WTC11 (cell line): ENCODE measurements around the gene NOS3. TPM values are rescaled to one million over a fixed set of nuclear protein-coding genes. Genes with fewer than 3 reads are reported as not detected.

Experiments used
- ATAC-seq: fragments of 200-7000 bp; cut with Tn5 transposase; 2 replicates; pipeline ENCODE4 v1.10.0; 2021; ENCODE audit warnings: mild to moderate bottlenecking, moderate library complexity
- CTCF ChIA-PET: fragments of 300-600 bp; sonication (Branson Sonifier 250); formaldehyde crosslinking; loops from one replicate; lab custom pipeline; 2021; ENCODE audit warnings: antibody characterized with exemption; lab: Charles Lee
- POLR2A ChIA-PET: fragments of 350-600 bp; sonication (Branson Sonifier 250); formaldehyde crosslinking; loops from one replicate; lab custom pipeline; 2021; ENCODE audit warnings: antibody characterized with exemption; lab: Charles Lee
- DNase-seq: peaks from one replicate; pipeline ENCODE4 v3.0.0; 2021; ENCODE audit warnings: low spot score
- H3K27ac Mint-ChIP-seq: 2 replicates; pipeline ENCODE4 v1.8.0; 2021; ENCODE audit warnings: mixed read lengths
- H3K27me3 Mint-ChIP-seq: 2 replicates; pipeline ENCODE4 v1.8.0; 2021; ENCODE audit warnings: low read depth, mild to moderate bottlenecking, moderate library complexity, mixed read lengths
- H3K36me3 Mint-ChIP-seq: 2 replicates; pipeline ENCODE4 v1.8.0; 2021; ENCODE audit warnings: mixed read lengths
- H3K4me1 Mint-ChIP-seq: 2 replicates; pipeline ENCODE4 v1.8.0; 2022; ENCODE audit warnings: mixed read lengths
- H3K4me3 Mint-ChIP-seq: 2 replicates; pipeline ENCODE4 v1.8.0; 2021; ENCODE audit warnings: mild to moderate bottlenecking, moderate library complexity, mixed read lengths
- H3K9me3 Mint-ChIP-seq: 2 replicates; pipeline ENCODE4 v1.8.0; 2021; ENCODE audit warnings: mixed read lengths
- ATF2 ChIP-seq: sonication (generic); formaldehyde crosslinking; IDR thresholded peaks from 2 replicates; pipeline ENCODE4 v1.8.1; 2022; ENCODE audit warnings: low read depth, missing genetic modification reagents, borderline replicate concordance
- CDX4 ChIP-seq: fragments of 250-450 bp; sonication (Bioruptor Pico); IDR thresholded peaks from 2 replicates; pipeline ENCODE4 v1.9.0; 2021; ENCODE audit warnings: moderate library complexity, mild to moderate bottlenecking, inconsistent platforms, borderline replicate concordance
- CREM ChIP-seq: sonication (generic); formaldehyde crosslinking; IDR thresholded peaks from 2 replicates; pipeline ENCODE4 v1.8.1; 2022; ENCODE audit warnings: mild to moderate bottlenecking, missing genetic modification reagents, moderate library complexity
- CTCF ChIP-seq: fragments of 200-600 bp; IDR thresholded peaks from 2 replicates; pipeline ENCODE4 v1.8.0; 2022; ENCODE audit warnings: antibody characterized with exemption
- E2F1 ChIP-seq: sonication (generic); formaldehyde crosslinking; IDR thresholded peaks from 2 replicates; pipeline ENCODE4 v1.8.0; 2022; ENCODE audit warnings: mild to moderate bottlenecking, missing genetic modification reagents
- ERG ChIP-seq: fragments of 250-450 bp; sonication (Bioruptor Pico); IDR thresholded peaks from 2 replicates; pipeline ENCODE4 v1.8.0; 2021; ENCODE audit warnings: mild to moderate bottlenecking
- GRHL2 ChIP-seq: fragments of 250-450 bp; sonication (Bioruptor Pico); IDR thresholded peaks from 2 replicates; pipeline ENCODE4 v1.8.0; 2022; ENCODE audit warnings: mild to moderate bottlenecking, moderate library complexity; ENCODE audit not compliant: insufficient replicate concordance, severe bottlenecking
- GTF2I ChIP-seq: fragments of 250-450 bp; sonication (Bioruptor Pico); conservative IDR thresholded peaks from 2 replicates; pipeline ENCODE4 v1.4.0; 2021; ENCODE audit warnings: mild to moderate bottlenecking
- IRF1 ChIP-seq: sonication (generic); formaldehyde crosslinking; IDR thresholded peaks from 2 replicates; pipeline ENCODE4 v1.8.0; 2023; ENCODE audit warnings: missing genetic modification reagents
- IRF2 ChIP-seq: sonication (generic); formaldehyde crosslinking; IDR thresholded peaks from 2 replicates; pipeline ENCODE4 v1.8.0; 2022; ENCODE audit warnings: low read depth, missing genetic modification reagents, borderline replicate concordance
- MAX ChIP-seq: sonication (generic); formaldehyde crosslinking; IDR thresholded peaks from 2 replicates; pipeline ENCODE4 v1.8.0; 2022; ENCODE audit warnings: mild to moderate bottlenecking, missing genetic modification reagents
- MXD4 ChIP-seq: fragments of 250-450 bp; sonication (Bioruptor Pico); IDR thresholded peaks from 2 replicates; pipeline ENCODE4 v1.8.0; 2021; ENCODE audit warnings: mild to moderate bottlenecking, moderate library complexity, borderline replicate concordance
- MYBL2 ChIP-seq: sonication (generic); formaldehyde crosslinking; IDR thresholded peaks from 2 replicates; pipeline ENCODE4 v1.8.1; 2023; ENCODE audit warnings: mild to moderate bottlenecking, moderate library complexity, missing genetic modification reagents
- NFE2L1 ChIP-seq: sonication (generic); formaldehyde crosslinking; IDR thresholded peaks from 2 replicates; pipeline ENCODE4 v1.8.1; 2023; ENCODE audit warnings: missing genetic modification reagents
- NR3C1 ChIP-seq: sonication (generic); formaldehyde crosslinking; conservative IDR thresholded peaks from 2 replicates; pipeline ENCODE4 v1.8.1; 2023; ENCODE audit warnings: low read depth, mild to moderate bottlenecking, missing genetic modification reagents
- SOX15 ChIP-seq: fragments of 250-450 bp; sonication (Bioruptor Pico); IDR thresholded peaks from 2 replicates; pipeline ENCODE4 v1.9.0; 2021; ENCODE audit warnings: mild to moderate bottlenecking
- STAT6 ChIP-seq: sonication (generic); formaldehyde crosslinking; conservative IDR thresholded peaks from 2 replicates; pipeline ENCODE4 v1.8.1; 2023; ENCODE audit warnings: mild to moderate bottlenecking, low read depth, missing genetic modification reagents, moderate library complexity
- TCF7 ChIP-seq: sonication (generic); formaldehyde crosslinking; IDR thresholded peaks from 2 replicates; pipeline ENCODE4 v1.8.0; 2022; ENCODE audit warnings: mild to moderate bottlenecking, low read depth, missing genetic modification reagents, moderate library complexity
- TEAD4 ChIP-seq: sonication (generic); formaldehyde crosslinking; IDR thresholded peaks from 2 replicates; pipeline ENCODE4 v1.8.0; 2022; ENCODE audit warnings: mild to moderate bottlenecking, missing genetic modification reagents
- ZBTB21 ChIP-seq: sonication (generic); formaldehyde crosslinking; IDR thresholded peaks from 2 replicates; pipeline ENCODE4 v1.8.1; 2023; ENCODE audit warnings: mild to moderate bottlenecking, missing genetic modification reagents, borderline replicate concordance
- ZNF232 ChIP-seq: sonication (generic); formaldehyde crosslinking; IDR thresholded peaks from 2 replicates; pipeline ENCODE4 v1.8.0; 2022; ENCODE audit warnings: mild to moderate bottlenecking, missing genetic modification reagents
- ZNF281 ChIP-seq: sonication (generic); formaldehyde crosslinking; IDR thresholded peaks from 2 replicates; pipeline ENCODE4 v1.8.0; 2023; ENCODE audit warnings: mild to moderate bottlenecking, missing genetic modification reagents
- ZNF317 ChIP-seq: sonication (generic); formaldehyde crosslinking; IDR thresholded peaks from 2 replicates; pipeline ENCODE4 v1.8.1; 2023; ENCODE audit warnings: low read depth, mild to moderate bottlenecking, moderate library complexity, missing genetic modification reagents, borderline replicate concordance
- ZNF671 ChIP-seq: fragments of 250-450 bp; sonication (Bioruptor Pico); IDR thresholded peaks from 2 replicates; pipeline ENCODE4 v1.8.0; 2021; ENCODE audit warnings: mild to moderate bottlenecking
- total RNA-seq: library from RNA; stranded (reverse); gene quantifications from 3 replicates; pipeline ENCODE4 v1.2.3, GENCODE V29; 2021

Gene NOS3
- total RNA-seq, 1 experiment from 2014 or later = 6.6 TPM

- Mint-ChIP-seq H3K27me3 (peaks cover 12% of the 10 kb centered on the region), H3K9me3 (no peaks in the 10 kb centered on the region), H3K36me3 (no peaks in the 10 kb centered on the region), H3K4me3 (no peak overlapping the region), H3K4me1 (no peaks in the 10 kb centered on the region), H3K27ac (no peak overlapping the region)
- ATAC-seq (no peak), DNase-seq (no peak)
- TF ChIP-seq GRHL2 (CRISPR knock-in tag) = no peak
- no peak for TF ChIP-seq MXD4
- no peak for TF ChIP-seq ZNF232
- TF ChIP-seq TEAD4 (CRISPR knock-in tag) = no peak
- TF ChIP-seq SOX15 (CRISPR knock-in tag) = no peak
- TF ChIP-seq ERG (CRISPR knock-in tag) = no peak
- TF ChIP-seq NR3C1 (CRISPR knock-in tag) = no peak
- TF ChIP-seq ZNF671 = no peak
- TF ChIP-seq CREM (CRISPR knock-in tag) = no peak
- TF ChIP-seq TCF7 (CRISPR knock-in tag) = no peak
- TF ChIP-seq MYBL2 (CRISPR knock-in tag) = no peak
- no peak for TF ChIP-seq ZNF317
- TF ChIP-seq E2F1 = no peak
- no peak for TF ChIP-seq IRF1 (CRISPR knock-in tag)
- TF ChIP-seq GTF2I (CRISPR knock-in tag) = no peak
- TF ChIP-seq IRF2 (CRISPR knock-in tag) = no peak
- TF ChIP-seq STAT6 (CRISPR knock-in tag) = no peak
- no peak for TF ChIP-seq MAX (CRISPR knock-in tag)
- CTCF ChIA-PET = interaction anchor here (2.3 kb wide), 1 partner anchor 27 kb away, joined by 6 read pairs; no protein-coding TSS in a partner anchor
- POLR2A ChIA-PET = no interaction called here
Measured at GRCh38 chr7:151045262-151045661, 54.4 kb downstream of the NOS3 start.

- ChIA-PET POLR2A (no interaction called here), CTCF (interaction anchor here (0.7 to 2.3 kb wide), 2 partner anchors 28 to 81 kb away, joined by 3 to 6 read pairs; no protein-coding TSS in a partner anchor)
- Mint-ChIP-seq H3K27me3 (peaks cover 19% of the 10 kb centered on the region), H3K4me1 (no peaks in the 10 kb centered on the region), H3K9me3 (no peaks in the 10 kb centered on the region), H3K27ac (no peak overlapping the region), H3K4me3 (no peak overlapping the region), H3K36me3 (no peaks in the 10 kb centered on the region)
- no peak for ATAC-seq
- DNase-seq = no peak
- TF ChIP-seq CDX4 (CRISPR knock-in tag) = no peak
- TF ChIP-seq CTCF = no peak
- no peak for TF ChIP-seq NFE2L1 (CRISPR knock-in tag)
- no peak for TF ChIP-seq ATF2 (CRISPR knock-in tag)
- no peak for TF ChIP-seq ZBTB21 (CRISPR knock-in tag)
- no peak for TF ChIP-seq ZNF232
- TF ChIP-seq ZNF281 (CRISPR knock-in tag) = no peak
Measured at GRCh38 chr7:151045967-151046366, 55.1 kb downstream of the NOS3 start.
